HG03039 (cell line): Measurements from ENCODE around the gene RPTN.
"Not testable (repeated sequence)": the region's sequence is repeated elsewhere in the genome, so short reads cannot be mapped to it uniquely, and the experiment has no call there.

Source experiments
- ATAC-seq: cut with Tn5 transposase; IDR thresholded peaks from one replicate; pipeline ENCODE4 v1.9.1; 2021; ENCODE audit warnings: mild to moderate bottlenecking, moderate library complexity; ENCODE audit not compliant: unreplicated experiment

Gene RPTN

DNA sequence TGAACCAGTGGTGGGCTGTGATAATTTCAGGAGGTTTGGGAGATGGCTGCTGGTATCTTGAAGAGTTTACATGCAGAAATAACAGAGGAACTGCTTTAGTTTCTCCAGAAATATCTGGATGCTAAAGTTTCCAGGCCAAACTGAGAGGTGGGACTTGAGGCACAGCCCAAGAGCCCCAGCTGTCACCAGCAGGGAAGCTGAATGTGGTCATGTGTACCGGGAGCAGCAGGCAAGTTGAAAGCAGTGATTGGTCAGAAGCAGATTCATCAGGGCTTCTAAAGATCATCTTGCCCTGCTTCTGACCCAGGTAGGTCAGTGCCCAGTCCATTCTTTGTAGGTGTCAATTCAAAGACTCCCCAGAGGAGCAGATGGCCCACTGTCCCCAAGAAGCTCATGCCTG, 7.9 kb upstream of the RPTN start:
- no peak for ATAC-seq

DNA sequence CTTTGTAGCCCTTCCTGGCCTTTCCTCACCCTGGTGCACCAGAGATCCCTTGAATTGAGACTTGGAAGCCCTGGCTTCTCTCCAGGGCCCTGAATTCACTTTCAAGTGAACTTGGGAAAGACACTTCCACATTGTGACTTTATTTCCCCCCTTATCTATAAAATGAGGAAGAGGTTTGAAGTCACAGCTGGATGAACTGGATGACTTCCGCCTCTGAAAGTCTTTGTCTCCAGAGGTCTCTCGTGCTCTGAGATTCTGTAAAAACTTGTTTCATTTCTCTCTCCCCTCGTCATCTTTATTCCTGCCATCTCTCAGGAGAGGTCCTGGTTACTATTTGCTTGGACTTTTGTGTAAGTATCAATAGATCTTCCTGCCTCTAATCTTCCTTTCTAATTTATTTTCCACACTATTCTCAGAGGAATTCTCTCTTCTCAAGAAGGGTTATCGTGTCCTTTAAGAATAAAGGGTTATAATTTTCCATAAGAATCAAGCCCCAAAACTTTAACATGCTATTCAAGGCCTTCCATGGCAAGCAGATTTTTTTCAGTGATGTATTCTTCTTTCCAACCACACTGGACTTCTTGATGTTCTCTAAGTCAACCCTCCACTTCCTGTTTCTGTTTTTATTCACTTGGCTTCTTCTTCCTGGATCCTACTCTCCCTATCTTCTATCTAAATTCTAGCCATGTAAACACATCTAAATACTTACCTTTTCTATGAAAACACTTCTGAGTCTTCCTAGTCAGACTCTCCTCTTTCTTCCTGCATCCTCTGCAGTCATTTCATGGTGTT, 6.5 kb upstream of the RPTN start:
- no peak for ATAC-seq

DNA sequence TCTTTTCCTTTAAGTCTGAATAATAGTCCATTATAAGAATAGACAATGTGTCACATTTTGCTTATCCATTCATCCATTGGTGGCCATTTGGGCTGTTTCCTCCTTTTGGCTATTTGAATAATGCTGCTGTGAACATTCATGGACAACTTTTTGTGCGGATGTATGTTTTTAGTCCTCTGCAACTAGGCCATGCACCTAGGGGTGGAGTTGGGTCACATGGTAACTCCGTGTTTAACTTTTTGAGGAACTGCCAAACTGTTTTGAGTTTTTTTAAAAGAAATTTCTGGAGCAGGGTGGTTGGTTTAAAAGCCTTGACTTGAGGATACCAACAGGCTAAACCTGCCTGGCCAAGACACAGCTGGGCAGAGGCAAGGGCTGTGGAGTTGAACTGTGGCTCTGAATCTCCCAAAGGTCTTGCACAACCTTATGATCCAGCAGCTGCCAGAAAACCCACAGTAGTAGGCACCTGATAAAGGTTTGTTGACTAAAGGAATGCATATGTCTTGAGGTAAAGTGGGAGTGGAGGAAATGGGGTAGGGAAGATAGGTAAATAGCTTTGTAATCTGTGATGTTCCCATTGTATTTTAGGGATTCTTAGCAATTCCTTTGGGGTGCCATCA, 5.6 kb upstream of the RPTN start:
- no peak for ATAC-seq

DNA sequence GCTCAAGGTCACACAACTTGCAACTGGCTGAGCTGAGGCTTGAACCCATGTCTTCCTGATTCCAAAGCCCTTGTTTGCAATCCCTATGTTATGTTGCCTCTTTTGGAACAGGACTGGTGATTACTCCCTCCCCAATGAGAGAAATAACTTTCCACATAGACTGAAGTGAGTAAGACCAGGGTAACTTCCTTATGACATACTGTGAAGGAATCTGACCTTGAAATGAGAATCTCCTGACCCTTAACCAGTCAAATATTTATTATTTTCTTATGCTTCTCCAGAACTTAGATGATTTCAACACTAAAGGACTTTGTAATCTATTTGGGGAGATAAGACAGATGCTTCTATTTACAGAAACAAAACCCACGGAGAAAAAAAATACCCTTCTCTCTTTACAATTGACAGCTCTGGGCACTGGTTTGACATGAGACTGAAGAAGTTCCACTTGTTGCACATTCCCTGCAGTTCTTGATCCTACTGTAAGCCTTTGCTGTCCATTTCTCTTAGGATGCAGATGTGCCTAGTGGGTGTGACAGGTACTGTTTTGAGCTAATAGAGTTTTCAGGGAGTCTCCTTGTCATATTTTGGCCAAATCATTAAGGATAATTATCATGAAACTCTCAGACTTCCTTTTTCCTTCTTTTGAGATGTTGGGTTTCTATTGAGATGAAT, 3.9 kb upstream of the RPTN start:
- no peak for ATAC-seq

DNA sequence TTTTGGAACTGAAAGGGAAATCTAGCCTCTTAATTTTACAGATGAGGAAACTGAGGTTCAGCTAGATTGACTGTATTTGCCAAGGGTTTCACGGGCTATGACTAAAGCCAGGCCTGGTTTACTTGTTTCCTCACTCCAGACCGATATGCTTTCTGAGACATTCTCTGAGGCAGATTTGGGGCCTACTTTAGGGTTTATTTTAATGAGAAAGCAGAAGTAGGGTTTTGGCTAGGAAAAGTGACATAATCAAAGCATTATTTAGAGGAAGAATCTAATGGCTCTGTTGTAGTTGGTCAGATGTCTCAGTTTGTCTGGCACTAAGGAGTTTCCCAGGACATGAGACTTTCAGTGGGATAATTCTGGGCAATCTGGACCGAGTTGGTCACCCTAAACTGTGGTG, 1.5 kb upstream of the RPTN start:
- no peak for ATAC-seq

DNA sequence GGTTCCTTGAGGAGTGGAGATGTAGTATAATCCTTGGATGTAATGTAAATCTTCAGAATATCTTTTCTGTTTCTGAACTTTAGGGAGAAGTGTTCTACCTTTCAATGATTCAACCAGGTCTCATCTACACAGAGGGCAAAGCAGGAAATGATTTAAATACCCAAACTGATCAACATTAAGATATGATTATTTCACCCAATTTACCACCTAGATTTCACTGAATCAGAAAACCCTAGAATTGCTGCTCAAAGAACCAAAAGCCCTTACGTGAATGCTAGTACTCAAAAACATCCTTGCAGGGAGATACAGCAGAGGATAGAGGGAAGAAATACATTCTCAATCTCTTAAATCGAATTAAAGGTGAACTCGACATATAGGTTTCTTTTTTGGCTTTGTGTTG, 5.0 kb downstream of the RPTN start:
- no peak for ATAC-seq

DNA sequence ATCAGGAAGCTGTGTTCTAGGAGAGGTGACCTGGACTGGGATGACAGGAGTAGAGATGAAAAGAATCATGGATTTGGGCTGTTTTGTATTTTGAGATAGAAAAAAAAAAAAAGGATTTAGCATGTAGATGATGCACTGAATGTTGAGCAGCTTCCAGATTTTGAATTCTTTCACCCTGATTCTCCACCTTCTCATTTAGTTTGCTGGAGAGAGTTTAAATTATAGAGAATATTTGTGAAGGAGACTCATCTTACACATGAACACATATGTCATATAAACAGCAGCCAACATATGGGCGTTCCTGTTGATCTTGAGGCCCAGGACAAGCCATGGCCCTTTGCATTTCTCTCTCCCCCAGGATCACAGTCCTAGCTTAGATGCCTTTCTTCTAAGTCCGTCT, 7.4 kb downstream of the RPTN start:
- no peak for ATAC-seq

DNA sequence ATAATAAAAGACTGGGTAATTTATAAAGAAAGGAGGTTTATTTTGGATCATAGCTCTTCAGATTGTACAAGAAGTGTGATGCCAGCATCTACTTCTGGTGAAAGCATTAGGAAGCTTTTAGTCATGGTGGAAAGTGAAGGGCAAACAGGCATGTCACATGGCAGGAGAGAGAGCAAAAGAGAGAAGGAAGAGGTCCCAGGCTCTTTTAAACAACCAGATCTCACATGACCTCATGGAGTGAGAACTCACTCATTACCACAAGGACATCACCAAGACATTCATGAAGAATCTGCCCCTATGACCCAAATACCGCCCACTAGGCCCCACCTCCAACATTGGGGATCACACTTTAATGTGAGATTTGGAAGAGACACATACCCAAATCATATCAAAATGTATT, 10.0 kb downstream of the RPTN start:
- no peak for ATAC-seq

DNA sequence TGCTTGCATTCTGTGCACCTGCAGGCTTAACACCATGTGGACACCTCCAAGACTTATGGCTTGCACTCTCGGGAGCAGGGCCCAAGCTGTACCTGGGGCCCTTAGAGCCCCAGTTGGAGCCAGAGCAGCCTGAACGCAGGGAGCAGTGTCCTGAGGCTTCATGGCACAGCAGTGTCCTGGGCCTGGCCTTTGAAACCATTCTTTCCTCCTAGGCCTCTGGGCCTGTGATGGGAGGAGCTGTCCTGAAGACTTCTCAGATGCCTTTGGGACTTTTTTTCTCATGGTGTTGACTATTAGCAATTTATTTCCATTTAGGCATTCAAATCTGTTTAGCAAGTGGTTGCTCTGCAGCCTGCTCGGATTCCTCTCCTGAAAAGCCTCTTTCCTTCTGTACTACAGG, 11.0 kb downstream of the RPTN start:
- ATAC-seq, result no peak

DNA sequence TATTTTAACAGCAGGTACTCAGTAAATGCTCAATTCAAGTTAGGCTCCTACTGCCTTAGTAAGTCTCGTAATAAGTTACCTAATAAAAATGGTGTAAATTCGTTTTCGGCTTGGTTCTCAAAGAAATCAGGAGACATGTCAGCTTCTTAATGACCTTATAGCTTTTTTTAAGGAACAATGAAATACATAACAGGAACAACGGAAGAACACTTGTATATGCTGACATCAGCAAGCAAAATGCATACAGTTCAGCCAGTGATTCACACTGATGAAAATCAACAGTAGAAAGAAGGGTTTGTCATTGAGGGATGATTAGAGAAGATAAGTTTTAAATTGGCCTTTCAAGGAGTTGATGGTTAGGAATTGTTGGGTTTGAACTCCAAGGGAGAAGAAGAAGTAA, 13.3 kb downstream of the RPTN start:
- no peak for ATAC-seq

DNA sequence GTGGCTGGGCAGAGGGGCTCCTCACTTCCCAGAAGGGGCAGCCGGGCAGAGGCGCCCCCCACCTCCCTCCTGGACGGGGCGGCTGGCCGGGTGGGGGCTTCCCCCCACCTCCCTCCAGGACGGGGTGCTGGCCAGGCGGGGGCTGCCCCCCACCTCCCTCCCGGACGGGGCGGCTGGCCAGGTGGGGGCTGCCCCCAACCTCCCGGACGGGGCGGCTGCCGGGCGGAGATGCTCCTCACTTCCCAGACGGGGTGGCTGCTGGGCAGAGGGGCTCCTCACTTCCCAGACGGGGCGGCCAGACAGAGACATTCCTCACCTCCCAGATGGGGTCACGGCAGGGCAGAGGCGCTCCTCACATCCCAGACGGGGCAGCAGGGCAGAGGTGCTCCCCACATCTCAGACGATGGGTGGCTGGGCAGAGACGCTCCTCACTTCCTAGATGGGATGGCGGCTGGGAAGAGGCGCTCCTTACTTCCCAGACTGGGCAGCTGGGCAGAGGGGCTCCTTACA, 14.3 kb downstream of the RPTN start:
- ATAC-seq, result not testable (repeated sequence)

DNA sequence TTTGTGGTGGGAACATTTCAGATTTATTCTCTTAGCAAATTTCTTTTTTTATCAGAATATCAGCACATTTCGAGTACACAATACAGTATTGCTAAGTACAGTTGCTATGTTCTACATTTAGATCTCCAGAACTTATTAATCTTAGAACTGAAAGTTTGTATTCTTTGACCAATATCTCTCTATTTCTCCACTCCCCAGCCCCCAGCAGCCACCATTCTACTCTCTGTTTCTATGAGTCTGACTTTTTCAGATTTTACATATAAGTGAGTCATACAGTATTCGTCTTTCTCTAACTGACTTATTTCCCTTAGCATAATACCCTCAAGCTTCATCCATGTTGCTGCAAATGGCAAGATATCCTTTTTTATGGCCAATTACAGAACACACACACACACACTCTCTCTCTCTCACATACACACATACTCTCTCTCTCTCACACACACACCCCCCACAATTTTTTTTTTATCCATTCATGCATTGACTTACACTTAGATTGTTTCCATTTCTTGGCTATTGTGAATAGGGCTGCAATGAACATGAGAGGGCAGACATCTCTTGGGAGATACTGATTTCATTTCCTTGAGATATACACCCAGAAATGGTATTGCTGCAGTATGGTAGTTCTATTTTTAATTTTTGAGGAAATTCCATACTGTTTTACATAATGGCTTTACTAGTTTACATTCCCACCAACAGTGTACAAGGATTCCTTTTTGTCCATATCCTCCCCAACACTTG, 15.7 kb downstream of the RPTN start:
- no peak for ATAC-seq

DNA sequence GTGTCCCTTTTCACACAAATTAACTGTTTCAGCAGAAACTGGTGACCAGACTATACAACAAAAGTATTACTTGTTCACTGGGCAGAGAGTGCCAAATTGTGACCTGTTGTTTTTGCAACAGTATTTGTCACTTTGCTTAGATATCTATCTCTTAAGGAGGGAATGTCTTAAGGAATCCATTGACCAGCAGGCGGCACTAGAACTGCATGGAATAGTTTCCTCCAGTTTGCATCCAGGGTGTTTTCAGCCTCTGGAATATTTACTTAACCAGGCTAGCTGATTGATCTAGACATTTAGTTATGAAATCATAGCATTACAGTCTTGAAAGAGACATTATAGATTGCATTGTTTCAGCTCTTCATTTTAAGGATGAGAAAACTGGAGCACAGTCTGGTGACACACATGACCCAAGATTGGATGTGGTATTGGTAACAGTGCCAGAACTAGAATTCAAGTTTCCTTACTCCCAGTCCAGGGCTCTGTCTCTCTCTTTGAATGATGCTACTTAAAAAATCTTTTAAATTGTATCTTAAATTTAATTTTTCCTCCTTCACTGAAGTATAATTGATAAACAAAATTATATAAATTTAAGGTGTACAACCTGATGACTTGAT, 16.9 kb downstream of the RPTN start:
- ATAC-seq, result no peak

DNA sequence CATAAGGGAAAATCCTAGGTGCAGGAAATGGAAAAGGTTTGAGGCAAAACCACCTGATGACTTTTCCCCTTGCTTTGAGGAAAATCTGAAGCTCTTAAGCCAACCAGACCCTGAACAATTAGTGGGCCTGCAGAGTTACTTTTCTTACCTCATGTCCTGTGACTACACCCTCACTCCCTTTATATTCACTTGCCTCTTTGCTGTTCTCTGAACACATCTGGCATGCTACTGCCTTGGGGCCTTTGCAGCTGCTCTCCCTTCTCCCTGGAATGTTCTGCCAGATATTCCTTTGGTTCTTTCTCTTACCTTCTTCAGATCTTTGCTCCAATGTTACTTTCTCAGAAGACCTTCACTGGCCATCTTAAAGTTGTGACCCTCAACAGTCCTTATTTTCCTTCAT, 21.8 kb downstream of the RPTN start:
- no peak for ATAC-seq

DNA sequence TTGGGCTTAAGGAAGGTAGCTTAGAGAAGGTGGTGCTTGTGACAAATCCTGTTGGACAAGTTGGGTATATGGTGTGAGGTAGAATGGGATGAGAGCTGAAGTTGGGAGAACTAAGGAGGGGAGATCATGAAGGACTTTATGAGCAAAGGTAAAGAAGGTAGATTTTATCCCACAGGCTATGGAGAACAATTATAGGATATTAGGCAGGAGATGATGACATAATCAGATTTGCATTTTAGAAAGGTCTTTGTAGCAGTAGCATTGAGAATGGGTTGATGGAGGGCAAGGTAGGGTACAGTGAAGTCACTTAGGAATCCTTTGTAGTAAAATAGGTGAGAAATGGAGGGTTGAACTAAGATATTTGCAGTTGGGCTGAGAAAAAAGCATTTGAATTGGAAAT, 28.8 kb downstream of the RPTN start:
- ATAC-seq, result no peak

DNA sequence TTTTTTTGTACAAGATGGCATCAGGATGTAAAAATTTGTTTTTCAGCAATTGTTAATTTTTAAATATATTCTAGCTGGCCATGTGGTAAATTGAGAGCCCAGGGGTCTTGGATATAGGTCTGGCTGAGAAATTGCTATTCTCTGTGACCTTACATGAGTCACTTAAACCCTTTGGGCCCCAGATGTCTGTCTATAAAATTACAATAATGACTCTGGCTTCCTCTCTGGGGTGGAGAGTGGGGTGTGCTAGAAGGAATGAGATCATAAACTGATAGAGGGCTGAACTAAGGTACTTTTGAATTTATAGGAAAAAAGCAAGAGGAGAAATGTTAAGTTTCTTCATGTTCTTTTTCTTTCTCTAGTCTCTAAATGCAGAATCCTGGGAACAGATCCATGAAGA, 31.4 kb downstream of the RPTN start:
- ATAC-seq, result no peak

DNA sequence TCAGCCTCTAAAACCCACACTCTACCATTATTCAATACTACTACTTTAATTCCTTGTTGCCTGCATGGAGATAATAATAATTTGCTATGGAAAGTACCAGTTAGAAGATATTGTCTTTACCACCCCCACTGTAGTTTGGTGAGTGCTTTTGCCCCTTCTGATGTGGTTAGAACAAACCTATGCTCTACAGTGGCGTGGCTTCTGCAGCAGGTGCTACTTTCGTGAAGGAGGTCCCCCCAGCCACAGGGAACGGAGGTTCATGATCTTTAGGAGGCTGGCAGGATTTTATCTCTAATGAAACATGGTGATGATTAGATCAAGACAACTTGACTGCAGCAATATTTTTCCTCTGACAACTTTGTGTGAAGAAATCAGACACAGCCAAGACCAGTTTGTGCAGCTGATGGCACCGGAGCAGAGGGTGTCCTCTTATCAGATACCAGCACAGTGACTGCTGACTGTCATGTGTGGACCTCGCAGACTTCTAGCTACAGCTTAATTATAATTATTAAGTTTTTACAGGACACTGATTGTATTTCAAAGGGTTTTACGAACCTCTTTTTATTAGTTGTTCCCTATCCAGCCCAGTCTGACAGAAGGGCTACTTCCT, 33.1 kb downstream of the RPTN start:
- ATAC-seq, result no peak

DNA sequence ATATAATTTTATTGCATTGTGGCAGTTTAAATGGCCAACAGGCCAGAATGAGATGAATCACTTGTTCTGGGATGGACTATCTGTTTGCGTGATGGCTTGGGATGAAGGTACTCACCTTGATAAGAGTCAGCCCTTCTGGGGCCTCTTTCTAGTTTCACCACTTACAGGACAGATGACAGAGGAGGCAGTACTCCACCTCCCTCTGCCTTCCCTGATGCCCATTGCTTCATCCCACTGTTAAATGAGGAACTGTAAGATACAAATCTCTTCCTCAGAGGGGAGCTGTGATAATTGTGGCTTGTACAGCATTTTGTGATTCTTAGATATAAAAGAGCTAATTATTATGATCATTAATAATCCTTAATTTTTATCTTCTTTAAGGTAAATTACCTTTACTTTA, 40.1 kb downstream of the RPTN start:
- no peak for ATAC-seq

DNA sequence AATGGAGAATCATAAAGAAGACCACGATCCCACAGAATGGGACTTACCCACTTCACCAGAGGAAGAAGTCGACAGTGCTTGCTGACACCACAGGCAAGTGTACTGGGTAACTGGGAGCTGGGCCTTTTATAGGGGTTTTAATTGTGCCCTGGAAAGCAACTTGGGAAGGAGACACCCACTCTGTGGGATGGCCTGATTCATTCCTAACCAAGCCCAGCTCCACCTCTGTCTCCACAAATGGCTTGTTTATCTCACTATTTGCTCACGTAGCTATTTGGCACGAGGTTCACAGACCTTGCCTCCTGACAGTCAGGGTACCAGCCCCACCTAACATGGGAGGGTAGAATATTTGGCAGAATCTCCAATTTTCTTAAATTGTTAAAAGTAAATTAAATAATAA, 43.7 kb downstream of the RPTN start, which contains the start of gene TCHH:
TSS of gene TCHH (minus strand) at position 101 of the 400 bp plus-strand sequence. CDS start 1,364 bp downstream, outside the sequence.
- no peak for ATAC-seq

DNA sequence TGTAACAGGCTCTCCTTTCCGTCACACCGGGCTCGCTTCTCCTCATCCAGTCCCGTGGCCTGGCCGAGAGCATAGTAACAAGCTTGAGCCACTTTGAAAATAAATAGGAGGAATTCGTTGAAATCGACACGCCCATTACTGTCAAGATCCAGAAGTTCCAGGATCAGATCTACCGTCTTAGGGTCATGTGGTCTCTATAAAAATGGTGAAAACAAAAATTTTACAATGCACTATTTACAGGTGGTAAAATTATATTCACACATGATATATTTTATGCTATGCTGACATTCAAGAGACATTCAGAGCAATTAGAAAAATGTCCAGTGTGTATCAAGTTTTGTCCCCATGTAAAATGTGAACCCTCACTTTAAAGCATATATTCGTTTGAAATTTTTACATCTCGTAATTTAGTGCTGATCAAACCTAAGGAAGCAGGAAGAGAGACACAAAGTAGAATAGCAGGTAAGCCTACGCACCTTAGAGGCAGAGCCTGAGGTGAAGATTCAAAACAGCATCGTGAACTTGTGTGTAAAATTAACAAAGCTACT, 46.1 kb downstream of the RPTN start:
- no peak for ATAC-seq
